HepG2 (cell line): Measurements from ENCODE around the gene IL17RC. TPM values are rescaled to one million over a fixed set of nuclear protein-coding genes. Genes with fewer than 3 reads are reported as not detected.

Experiments
- ELF4 ChIP-seq: sonication (generic); formaldehyde crosslinking; IDR thresholded peaks from 2 replicates; pipeline ENCODE4 v1.5.0; 2020; ENCODE audit warnings: missing genetic modification reagents, mild to moderate bottlenecking, moderate library complexity, borderline replicate concordance
- HDAC6 ChIP-seq: fragments of 200-600 bp; sonication (generic); IDR thresholded peaks from 2 replicates; pipeline ENCODE4 v1.7.0; 2017; ENCODE audit warnings: mild to moderate bottlenecking, antibody characterized with exemption, low read length, low read depth
- HOXA9 ChIP-seq: sonication (generic); formaldehyde crosslinking; IDR thresholded peaks from 2 replicates; pipeline ENCODE4 v1.8.1; 2022; ENCODE audit warnings: missing genetic modification reagents, mild to moderate bottlenecking, moderate library complexity, borderline replicate concordance
- IRF1 ChIP-seq: sonication (generic); formaldehyde crosslinking; IDR thresholded peaks from 2 replicates; pipeline ENCODE4 v1.4.0; 2020; ENCODE audit warnings: low read depth, mild to moderate bottlenecking, missing genetic modification reagents
- IRX3 ChIP-seq: sonication (generic); formaldehyde crosslinking; IDR thresholded peaks from 2 replicates; pipeline ENCODE4 v1.8.1; 2023; ENCODE audit warnings: mild to moderate bottlenecking, low read depth, missing genetic modification reagents, borderline replicate concordance
- NCOA2 ChIP-seq: sonication (generic); formaldehyde crosslinking; IDR thresholded peaks from 2 replicates; pipeline ENCODE4 v1.8.0; 2022; ENCODE audit warnings: inconsistent platforms
- NFIC ChIP-seq: IDR thresholded peaks from 2 replicates; pipeline ENCODE4 v1.6.1; 2012; ENCODE audit warnings: mild to moderate bottlenecking, low read length, inconsistent platforms
- SETDB1 ChIP-seq: sonication (generic); formaldehyde crosslinking; IDR thresholded peaks from 2 replicates; pipeline ENCODE4 v1.5.1; 2020; ENCODE audit warnings: missing genetic modification reagents, mild to moderate bottlenecking, borderline replicate concordance
- SP4 ChIP-seq: sonication (generic); formaldehyde crosslinking; IDR thresholded peaks from 2 replicates; pipeline ENCODE4 v1.8.1; 2023; ENCODE audit warnings: mild to moderate bottlenecking, missing genetic modification reagents
- ZNF333 ChIP-seq: sonication (generic); formaldehyde crosslinking; IDR thresholded peaks from 2 replicates; pipeline ENCODE4 v1.4.0; 2020; ENCODE audit warnings: mild to moderate bottlenecking, missing genetic modification reagents, borderline replicate concordance
- ZNF33A ChIP-seq: sonication (generic); formaldehyde crosslinking; IDR thresholded peaks from 2 replicates; pipeline ENCODE4 v1.5.1; 2020; ENCODE audit warnings: missing genetic modification reagents, mild to moderate bottlenecking, moderate library complexity, borderline replicate concordance
- ZNF513 ChIP-seq: sonication (generic); formaldehyde crosslinking; conservative IDR thresholded peaks from 2 replicates; pipeline ENCODE4 v1.5.0; 2020; ENCODE audit warnings: missing genetic modification reagents
- ZNF543 ChIP-seq: sonication (generic); formaldehyde crosslinking; IDR thresholded peaks from 2 replicates; pipeline ENCODE4 v1.4.0; 2020; ENCODE audit warnings: mild to moderate bottlenecking, missing genetic modification reagents
- ZNF704 ChIP-seq: sonication (generic); formaldehyde crosslinking; IDR thresholded peaks from 2 replicates; pipeline ENCODE4 v1.8.1; 2023; ENCODE audit warnings: mild to moderate bottlenecking, inconsistent platforms, moderate library complexity, missing genetic modification reagents, borderline replicate concordance
- polyA plus RNA-seq, 8 experiments: library from polyadenylated mRNA; depleted of rRNA in 3 of 8; stranded (reverse) in 7 of 8; unstranded in 1 of 8; fragments of >200 nt; fragmentation: Illumina TruSeq in 4 of 8; extraction: Trizol in 4 of 8; gene quantifications; 2 replicates each; pipeline versions ENCODE4 v1.2.1 to v1.2.3, GENCODE V29; 2011 to 2016; ENCODE audit warnings: low read depth in 4 of 8, missing spikeins in 1 of 8, mixed read lengths in 1 of 8; ENCODE audit not compliant: insufficient read depth in 1 of 8
- total RNA-seq, 5 experiments: library from RNA; depleted of rRNA; stranded (reverse); fragments of >200 nt; fragmentation: Illumina TruSeq; extraction: Trizol; gene quantifications; 2 replicates each; pipeline ENCODE4 v1.2.3, GENCODE V29; 2016; ENCODE audit warnings: low read depth in 1 of 5
- TF ChIP-seq, protein P1 (sequence below), 2 experiments: sonication (generic) in 1 of 2; formaldehyde crosslinking in 1 of 2; IDR thresholded peaks; 2 replicates each; pipeline versions ENCODE4 v1.6.1 to v1.9.0; 2014 to 2022; ENCODE audit warnings: antibody characterized with exemption in 1 of 2, borderline replicate concordance in 1 of 2, inconsistent platforms in 1 of 2, low read depth in 1 of 2, missing genetic modification reagents in 1 of 2
- TF ChIP-seq, protein P2 (sequence below): IDR thresholded peaks from 2 replicates; pipeline ENCODE4 v1.6.1; 2016; ENCODE audit warnings: missing compliant biosample characterization, missing genetic modification reagents, borderline replicate concordance

IL17RC gene
- total and polyA plus RNA-seq, 2 of the 13 experiments (the other 11 are each of a cell fraction or from before 2014, with no cell fraction given) = 20.7 to 24.0 TPM

DNA sequence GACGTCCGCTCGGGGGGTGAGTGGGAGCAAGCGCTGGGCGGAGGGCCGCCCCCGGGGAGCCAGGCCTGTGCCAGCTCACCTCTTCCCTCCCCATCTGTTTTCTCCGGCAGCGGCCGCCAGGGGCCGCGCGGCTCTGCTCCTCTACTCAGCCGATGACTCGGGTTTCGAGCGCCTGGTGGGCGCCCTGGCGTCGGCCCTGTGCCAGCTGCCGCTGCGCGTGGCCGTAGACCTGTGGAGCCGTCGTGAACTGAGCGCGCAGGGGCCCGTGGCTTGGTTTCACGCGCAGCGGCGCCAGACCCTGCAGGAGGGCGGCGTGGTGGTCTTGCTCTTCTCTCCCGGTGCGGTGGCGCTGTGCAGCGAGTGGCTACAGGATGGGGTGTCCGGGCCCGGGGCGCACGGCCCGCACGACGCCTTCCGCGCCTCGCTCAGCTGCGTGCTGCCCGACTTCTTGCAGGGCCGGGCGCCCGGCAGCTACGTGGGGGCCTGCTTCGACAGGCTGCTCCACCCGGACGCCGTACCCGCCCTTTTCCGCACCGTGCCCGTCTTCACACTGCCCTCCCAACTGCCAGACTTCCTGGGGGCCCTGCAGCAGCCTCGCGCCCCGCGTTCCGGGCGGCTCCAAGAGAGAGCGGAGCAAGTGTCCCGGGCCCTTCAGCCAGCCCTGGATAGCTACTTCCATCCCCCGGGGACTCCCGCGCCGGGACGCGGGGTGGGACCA, 16.1 kb downstream of the IL17RC start (continued):
- TF ChIP-seq ZNF33A (no peak), ZNF543 (CRISPR knock-in tag) (peak; percentile 66; the same call in 1 of the 2 replicates), ZNF704 (peak; percentile 78; the same call in 1 of the 2 replicates), ZNF513 (no peak), SETDB1 (CRISPR knock-in tag) (no peak), NFIC (no peak), ELF4 (CRISPR knock-in tag) (peak; percentile 63; the same call in 1 of the 2 replicates), HOXA9 (CRISPR knock-in tag) (no peak), ZNF333 (CRISPR knock-in tag) (peak; percentile 80), NCOA2 (CRISPR knock-in tag) (0 out of 2 replicates have a peak, but pooled peaks have one; percentile 8), IRX3 (CRISPR knock-in tag) (no peak; the same call in 1 of the 2 replicates), SP4 (no peak), HDAC6 (no peak), IRF1 (CRISPR knock-in tag) (peak; percentile 62; the same call in 1 of the 2 replicates)
- TF ChIP-seq, protein P1, sequence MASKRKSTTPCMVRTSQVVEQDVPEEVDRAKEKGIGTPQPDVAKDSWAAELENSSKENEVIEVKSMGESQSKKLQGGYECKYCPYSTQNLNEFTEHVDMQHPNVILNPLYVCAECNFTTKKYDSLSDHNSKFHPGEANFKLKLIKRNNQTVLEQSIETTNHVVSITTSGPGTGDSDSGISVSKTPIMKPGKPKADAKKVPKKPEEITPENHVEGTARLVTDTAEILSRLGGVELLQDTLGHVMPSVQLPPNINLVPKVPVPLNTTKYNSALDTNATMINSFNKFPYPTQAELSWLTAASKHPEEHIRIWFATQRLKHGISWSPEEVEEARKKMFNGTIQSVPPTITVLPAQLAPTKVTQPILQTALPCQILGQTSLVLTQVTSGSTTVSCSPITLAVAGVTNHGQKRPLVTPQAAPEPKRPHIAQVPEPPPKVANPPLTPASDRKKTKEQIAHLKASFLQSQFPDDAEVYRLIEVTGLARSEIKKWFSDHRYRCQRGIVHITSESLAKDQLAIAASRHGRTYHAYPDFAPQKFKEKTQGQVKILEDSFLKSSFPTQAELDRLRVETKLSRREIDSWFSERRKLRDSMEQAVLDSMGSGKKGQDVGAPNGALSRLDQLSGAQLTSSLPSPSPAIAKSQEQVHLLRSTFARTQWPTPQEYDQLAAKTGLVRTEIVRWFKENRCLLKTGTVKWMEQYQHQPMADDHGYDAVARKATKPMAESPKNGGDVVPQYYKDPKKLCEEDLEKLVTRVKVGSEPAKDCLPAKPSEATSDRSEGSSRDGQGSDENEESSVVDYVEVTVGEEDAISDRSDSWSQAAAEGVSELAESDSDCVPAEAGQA (IDR thresholded peaks at IDR 0.05; ENCODE audit: low read depth) = no peak; the same call in 1 of the 2 replicates
- TF ChIP-seq, protein P1 (CRISPR knock-in tag; IDR thresholded peaks at IDR 0.05; ENCODE audit: borderline replicate concordance) = 0 out of 2 replicates have a peak, but pooled peaks have one; percentile 9
- TF ChIP-seq, protein P2, sequence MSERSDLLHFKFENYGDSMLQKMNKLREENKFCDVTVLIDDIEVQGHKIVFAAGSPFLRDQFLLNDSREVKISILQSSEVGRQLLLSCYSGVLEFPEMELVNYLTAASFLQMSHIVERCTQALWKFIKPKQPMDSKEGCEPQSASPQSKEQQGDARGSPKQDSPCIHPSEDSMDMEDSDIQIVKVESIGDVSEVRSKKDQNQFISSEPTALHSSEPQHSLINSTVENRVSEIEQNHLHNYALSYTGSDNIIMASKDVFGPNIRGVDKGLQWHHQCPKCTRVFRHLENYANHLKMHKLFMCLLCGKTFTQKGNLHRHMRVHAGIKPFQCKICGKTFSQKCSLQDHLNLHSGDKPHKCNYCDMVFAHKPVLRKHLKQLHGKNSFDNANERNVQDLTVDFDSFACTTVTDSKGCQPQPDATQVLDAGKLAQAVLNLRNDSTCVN (CRISPR knock-in tag) = no peak; the same call in none of the 2 replicates
